HG03039 (cell line): Measurements from ENCODE around the gene SDK2.
A peak's percentile ranks its signal among the peaks of the same experiment; 100 is the strongest.
"Not testable (repeated sequence)": the region's sequence is repeated elsewhere in the genome, so short reads cannot be mapped to it uniquely, and the experiment has no call there.

Experiments used
- ATAC-seq: cut with Tn5 transposase; IDR thresholded peaks from one replicate; pipeline ENCODE4 v1.9.1; 2021; ENCODE audit warnings: mild to moderate bottlenecking, moderate library complexity; ENCODE audit not compliant: unreplicated experiment

SDK2 gene

DNA sequence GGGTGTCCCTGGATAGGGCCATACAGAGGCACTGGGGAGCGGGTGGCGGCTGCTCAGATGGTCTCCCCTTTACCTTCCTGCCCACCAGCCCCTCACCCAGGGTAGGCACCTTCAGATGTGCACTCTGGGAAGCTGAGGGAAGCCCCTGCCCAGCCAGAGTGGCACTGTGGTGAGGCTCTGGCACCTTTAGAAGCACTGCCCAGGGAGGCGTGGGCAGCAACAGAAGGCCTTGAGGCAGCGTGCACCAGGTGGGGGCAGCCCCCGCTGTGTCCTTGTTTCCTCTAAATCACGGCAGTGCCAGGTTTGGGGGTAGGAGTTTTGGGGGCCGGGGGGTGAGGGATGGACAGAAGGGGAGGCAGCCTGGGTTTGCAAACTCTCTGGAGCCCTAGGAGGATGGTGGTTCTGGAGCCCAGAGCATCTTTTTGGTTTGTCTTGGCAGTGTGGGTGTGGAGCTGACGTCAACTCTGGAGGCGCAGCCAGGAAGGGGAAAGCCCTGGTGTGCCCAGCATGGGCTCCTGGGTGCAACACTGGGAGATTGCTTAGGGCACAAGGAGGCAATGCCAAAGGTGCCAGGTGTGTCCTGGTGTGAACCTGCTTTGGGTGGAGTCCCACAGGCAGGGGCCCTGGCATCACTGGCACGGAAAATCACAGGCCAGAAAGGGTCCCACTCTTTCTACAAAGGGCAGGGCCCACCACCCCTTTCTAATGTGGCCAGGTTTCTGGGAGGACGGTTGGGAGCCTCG lies 309.3 kb downstream of the SDK2 start:
- ATAC-seq, result no peak

DNA sequence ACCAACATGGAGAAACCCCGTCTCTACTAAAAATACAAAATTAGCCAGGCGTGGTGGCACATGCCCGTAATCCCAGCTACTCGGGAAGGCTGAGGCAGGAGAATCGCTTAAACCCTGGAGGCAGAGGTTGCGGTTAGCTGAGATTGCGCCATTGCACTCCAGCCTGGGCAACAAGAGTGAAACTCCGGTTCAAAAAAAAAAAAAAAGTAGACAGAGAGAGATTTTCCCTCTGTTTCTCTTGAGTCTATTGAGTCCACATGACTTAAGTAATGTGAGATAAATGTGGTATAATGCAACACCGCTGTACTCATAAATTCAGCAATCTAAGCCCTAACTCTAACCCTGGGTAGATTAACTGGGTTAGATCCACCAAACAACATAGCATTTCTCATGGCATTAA lies 310.8 kb downstream of the SDK2 start:
- ATAC-seq, result not testable (repeated sequence)

DNA sequence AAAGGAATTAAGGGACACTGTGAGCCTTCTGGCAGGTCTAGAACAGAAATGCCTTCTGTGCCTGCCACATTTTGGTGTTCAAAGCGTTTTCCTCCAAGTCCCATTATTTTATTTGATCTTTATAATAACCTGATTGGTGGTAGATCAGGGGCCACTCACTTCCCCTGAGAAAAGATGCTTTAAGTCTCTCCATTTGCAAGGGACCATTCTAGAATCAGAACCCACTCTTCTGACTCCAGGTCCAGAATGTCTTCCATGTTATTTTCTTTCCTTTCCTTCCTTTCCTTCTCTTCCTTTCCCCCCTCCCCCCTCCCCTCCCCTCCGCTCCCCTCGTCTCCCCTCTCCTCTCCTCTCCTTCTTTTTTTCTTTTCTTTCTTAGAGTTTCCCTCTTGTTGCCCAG lies 313.2 kb downstream of the SDK2 start:
- ATAC-seq, result no peak

DNA sequence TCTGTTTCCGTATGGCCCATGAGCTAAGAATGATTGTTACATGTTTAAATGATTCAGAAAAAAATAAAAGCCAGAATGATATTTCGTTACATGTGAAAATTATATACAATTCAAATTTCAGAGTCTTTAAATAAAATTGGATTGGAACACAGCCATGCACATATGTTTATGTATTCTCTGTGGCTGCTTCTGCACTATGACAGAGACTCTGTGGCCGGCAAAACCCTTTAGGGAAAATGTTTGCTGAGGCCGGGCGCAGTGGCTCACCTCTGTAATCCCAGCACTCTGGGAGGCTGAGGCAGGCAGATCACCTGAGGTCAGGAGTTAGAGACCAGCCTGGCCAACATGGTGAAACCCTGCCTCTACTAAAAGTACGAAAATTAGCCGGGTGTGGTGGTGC lies 316.6 kb downstream of the SDK2 start:
- ATAC-seq, result no peak

DNA sequence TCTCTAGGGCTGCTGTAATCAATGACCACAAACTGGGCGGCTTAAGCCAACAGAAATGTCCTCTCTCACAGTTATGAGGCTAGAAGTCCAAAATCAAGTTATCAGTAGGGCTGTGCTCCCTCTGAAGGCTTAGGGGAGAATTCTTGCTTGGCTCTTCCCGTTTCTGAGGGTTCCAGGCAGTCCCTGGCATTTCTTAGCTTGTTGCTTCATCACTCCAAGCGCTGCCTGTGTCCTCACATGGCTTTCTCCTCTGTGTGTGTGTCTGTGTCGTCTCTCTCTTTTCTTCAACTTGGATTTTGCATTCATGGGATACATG lies 318.8 kb downstream of the SDK2 start:
- no peak for ATAC-seq

DNA sequence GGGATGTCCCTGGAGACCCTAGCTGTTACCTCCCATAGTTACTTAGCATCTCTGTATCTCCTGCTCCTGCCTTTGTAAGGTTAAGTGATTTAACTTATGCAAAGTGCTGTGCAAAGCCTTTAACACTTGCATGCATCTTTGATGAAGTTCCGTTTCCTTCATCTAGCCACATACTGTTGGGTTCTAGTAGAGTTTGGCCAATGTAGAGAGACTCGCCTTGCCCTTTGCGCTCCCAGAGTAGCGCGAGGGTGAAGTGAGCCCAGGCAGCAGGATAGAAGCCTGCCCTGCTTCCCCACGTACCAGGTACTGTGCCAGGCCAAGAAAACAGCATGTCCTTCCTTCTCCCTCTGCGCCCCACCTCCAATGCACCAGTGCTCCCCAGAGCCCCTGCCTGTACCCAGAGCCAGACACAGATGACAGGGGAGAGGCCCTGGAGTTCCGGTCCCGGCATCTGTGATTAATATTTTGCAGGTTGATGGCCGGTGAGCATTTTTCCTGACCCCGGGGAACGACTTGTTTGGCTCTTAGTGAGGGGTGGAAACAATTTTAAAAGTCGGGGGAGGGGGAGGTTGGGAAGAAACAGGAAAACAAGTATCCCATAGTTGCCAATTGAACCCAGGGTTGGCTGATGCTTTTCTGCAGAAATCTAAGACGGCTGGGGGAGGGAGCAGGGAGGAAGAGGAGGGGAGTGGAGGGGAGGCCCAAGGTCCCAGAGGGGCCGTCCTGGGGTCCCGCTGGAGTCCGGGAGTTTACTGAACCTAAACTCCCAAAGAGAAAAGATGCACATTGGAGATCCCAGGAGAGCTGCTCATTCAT lies 319.3 kb downstream of the SDK2 start:
- ATAC-seq, result no peak

DNA sequence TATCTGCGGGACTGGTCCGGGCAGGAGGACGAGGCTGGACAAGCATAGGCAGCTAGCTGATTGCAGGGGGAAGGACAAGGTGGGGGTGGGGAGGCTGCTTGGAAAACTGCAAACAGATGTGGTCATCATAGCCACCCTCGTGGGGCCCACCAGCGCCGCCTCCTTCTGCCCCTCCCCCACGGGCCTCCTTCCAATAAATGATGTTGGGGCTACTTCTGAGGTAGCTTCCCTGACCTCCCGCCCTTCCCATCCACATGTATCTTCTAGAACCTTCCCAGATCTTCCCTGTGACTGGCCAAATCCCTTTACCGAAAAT lies 320.1 kb downstream of the SDK2 start:
- no peak for ATAC-seq

DNA sequence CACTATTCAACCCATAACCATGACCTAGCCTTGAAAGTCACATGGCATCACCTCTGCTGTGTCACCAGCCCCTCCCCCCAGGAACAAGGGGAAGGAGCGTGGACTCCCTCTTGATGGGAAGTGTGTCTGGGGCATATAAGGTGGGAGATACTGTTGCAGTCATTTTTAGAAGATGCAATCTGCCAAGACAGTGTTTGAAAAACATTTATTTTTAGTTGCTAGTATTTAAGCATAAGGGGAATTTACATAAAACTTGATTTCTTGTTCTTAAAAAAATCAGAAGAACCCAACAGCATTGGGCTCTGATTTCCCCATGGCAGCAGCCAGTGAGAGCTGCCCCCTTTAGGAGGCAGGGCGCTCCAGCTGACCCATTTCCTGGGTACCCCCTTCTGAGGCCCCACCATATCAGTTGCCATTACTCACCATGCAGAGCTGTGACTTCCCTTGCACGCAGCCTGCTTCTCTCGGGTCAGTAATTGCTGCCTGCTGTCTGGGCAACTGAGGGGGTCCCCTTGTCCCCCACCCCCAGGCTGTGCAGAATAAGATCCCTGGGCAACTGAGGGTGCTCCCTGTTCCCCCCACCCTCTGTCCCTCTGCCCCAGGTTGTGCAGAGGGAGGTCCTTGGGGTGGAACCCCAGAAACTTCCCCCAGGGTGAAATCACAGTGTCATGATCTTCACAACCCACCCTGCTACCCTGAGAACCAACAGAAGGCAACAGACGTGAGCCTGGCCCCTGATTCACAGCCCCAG lies 320.7 kb downstream of the SDK2 start:
- ATAC-seq, result no peak

DNA sequence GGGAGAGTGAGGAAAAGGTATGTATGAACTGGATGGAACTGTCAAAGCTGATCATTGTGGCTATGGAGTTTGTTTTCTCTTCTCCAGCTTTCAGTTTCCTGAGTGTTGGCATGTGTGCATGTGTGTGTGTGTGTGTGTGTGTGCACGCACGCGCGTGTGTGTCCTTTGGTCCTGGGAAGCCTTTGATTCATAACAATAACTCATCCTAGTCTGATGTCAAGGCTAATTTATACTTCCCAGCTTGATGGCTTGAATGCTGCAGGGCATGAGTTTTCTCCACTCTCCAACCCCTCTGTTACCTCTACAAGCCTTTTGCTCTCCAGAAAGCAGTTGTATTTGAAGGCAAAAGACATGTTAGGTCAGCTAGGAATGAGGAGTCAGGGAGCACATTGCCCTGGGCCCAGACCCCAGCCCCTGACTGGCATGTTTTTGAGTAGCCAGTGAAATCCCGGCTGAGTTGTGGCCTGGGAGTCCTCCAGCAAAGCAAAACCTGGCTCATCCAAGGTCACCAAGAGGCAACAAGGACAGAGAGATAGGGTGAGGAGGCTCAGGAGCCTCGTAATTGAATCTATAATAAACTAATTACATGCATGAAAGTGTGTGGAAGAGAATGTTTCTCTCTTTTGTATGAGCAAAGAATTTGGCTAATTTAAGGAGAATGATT lies 323.5 kb downstream of the SDK2 start:
- no peak for ATAC-seq

DNA sequence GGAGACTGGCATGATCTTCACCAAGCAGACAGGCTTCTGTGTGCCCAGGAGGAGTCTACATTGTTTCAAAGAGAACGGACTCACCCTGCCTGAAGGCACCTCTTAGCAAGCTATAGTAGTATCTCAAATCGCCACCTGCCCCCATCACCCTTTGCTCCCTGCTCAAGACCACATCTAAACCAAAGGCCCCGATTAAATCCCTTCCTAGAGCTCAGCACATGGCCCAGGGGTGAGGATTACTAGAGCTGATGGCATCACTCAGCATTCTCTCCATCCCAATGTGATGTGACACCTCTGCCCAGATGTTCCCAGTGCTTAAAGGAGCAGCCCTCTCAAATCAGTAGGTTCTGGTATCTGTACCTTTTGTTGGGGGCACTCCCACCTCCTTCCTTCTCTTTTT lies 324.5 kb downstream of the SDK2 start:
- no peak for ATAC-seq

DNA sequence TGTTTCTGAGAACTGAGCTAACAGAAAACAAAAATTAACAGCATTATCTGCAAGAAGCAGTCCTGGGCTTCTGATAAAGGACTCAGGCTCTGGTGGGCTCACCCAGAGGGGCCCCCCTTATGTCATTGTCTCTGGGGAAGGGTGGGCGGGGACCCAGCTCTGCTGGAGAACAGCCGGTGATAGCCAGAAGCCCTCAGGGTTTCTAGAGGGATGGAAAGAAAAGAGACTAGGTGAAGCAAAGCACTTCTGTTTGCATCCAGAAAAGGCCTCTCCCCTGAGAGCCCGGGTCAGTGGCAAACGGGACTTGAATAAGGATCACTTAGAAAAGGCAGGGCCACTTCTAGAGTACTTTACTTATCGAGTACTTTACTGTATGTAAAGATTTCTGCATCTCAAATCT lies 325.4 kb downstream of the SDK2 start:
- ATAC-seq, result no peak

DNA sequence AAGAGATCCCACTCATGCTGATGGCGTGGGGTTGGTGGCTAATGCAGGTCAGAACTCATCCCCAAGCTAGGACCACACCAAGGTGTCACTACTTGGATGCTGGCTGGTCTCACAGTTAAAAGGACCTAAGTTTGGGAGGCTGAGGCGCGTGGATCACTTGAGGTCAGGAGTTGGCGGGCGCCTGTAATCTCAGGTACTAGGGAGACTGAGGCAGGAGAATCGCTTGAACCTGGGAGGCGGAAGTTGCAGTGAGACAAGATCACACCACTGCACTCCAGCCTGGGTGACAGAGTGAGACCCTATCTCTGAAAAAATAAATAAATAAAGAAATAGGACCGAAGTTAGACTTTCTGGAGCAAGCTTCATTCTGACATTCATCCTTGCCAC lies 325.8 kb downstream of the SDK2 start:
- ATAC-seq, result no peak

DNA sequence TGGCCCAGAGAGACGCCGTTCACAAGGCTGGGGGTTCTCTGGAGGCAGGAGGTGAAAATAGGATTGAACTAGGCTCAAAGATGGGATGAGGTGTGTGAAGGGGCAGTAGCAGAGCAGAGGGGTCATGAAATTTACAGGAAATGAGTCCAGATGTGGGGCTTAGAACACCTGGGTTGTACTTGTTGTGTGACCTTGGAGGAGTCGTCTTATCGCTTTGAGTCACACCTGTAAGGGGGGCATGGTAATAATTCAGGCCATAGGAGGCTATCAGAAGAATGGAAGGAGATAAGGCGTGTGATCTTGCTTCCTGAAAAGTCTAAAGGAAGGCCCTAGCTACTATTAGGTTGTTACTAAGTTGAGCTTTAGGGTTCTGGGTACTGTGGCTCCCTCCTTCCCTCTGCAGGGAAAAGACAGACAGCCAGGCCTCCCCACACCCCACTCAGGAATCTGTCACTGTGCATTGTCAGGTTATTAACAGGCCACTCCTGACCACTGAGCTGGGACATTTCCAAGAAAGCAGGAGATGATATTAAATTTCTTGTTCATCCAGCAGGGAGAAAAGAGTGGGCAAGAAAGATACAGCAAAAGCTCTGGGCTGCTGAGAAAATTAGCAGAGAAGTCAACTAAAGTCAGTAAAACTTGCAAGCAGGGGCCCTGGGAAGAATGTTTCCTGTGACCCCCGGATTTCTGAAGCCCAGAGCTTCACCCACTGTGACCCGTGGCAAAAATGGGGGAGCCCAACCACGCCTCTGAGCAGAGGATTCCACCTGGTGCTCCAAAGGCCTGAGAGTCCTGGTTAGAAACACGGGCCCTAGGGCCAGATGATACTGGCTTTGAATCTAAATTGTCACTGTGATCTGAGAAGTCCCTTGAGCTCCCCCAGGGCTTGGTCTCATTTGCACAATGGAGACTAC lies 326.5 kb downstream of the SDK2 start:
- ATAC-seq, result peak; percentile 16

DNA sequence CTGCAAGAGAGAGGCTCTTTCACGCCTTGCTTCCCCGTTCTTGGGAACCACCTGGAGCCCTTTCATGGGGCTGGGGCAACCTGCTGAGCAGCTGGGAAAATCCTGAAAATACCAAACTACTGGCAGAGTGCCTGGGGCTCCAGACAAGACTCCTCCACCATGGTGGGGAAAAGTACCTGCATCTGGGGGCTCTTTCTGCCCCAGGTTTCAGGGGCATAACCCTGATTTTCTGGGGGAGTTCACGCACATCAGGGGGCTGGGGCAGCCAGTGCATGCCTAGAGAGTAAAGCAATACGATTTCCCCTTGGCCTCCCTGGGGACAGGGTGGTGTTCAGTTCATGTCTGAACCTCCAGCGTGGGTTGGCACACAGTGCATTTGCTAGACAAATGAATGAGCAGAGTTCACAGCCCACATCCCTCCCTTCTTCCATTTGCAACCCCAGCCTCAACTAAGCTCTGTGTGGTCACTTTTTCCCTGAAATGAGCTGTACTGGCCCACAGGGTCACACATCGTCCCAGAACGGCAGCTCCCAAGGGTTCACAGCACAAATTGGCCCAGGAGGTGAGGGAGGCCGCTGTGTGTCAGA lies 327.2 kb downstream of the SDK2 start:
- peak; percentile 72 for ATAC-seq

DNA sequence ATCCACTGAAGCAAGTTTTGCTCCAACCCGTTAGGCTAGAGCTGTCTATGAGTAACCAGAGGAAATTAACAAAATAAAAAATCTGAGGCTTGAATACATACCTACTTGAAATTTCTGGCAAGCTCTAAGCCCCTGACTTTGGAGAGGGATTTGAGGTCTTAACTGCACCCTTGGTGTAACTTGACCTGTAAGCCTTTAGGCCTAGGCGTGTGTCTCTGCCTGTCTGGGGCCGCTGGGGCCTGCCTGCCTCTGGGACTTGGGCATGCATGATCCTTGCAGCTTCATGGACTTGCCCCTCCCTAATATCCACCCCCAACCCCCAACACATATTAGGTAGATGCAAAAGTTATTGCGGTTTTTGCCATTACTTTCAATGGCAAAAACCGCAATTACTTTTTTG lies 328.8 kb downstream of the SDK2 start:
- ATAC-seq, result no peak

DNA sequence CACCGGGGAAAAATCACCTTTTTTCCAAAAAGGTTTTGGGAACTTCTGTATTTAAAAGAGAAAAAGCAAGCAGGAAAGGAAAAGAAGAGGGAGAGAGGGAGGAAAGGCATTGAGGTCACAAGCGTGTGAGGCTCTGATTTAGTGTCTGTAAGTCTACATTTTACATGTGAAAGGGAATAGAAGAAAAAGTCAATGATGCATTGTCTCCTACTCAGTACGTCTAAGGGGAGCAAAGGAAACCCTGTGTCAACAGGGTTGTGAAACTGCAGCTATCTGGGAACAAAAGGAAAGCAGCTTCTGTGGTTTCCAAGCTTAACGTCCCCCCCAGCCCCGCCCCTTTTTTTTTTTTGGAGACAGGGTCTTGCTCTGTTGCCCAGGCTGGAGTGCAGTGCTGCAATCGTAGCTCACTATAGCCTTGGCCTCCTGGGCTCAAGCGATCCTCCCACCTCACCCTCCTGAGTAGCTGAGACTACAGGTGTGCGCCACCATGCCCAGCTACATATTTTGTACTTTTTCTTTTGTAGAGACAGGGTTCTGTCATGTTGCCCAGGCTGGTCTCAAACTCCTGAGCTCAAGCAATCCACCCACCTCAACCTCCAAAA lies 330.6 kb downstream of the SDK2 start:
- no peak for ATAC-seq

DNA sequence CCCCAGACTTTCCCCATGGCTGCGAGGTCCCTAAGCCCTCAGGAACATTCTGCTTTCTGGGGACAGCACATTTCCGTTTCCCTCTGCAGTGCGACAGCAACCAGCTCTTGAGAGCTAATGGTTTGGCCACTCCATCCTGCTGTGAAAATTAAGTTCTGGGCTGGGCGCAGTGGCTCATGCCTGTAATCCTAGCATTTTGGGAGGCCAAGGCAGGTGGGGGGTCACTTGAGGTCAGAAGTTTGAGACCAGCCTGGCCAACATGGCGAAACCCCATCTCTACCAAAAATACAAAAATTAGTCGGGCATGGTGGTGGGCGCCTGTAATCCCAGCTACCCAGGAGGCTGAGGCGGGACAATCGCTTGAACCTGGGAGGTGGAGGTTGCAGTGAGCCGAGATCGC lies 331.4 kb downstream of the SDK2 start:
- ATAC-seq, result not testable (repeated sequence)

DNA sequence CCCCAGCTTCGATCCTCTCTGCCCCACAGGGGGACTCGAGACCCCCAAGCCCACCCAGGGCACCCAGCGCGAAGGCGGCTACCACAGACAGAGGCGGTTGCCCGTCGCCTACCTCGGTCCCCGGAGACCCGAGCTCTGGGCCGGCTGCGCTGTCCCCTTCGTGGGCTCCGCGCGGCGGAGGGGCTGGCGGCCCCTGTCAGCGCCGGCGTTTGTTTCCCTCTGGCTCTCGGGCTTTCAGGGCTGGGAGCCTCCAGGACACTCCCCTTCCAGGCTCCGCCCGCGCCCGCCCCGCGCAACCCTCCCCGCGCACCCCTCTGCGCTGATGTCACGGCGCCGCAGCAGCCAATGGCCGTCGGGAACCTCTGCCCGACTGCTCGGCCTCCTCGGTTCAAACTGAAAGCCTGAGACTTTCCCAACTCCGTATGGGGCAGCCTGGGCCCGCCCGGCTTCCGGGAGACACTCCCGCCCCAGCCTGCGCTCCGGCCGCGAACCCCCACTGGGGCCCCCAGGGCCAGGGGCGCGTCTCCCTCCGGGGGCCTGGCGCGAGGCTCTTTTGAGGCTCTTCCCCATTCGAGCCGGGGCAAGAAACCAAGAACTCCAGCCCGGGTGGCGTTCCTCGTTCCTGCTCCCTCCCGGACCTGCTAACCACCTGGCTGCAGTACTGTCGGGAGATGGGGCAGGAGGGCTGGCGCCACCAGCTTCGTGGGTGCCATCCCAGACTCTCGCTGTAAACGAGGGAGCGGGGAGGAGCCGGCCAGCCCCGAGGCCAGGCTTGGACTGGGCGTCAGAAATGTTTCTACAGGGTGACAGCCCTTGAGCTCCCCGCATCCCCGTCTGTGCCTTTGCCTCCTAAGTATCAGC lies 332.2 kb downstream of the SDK2 start, which contains the start of gene CDC42EP4:
CDC42EP4 (minus strand) TSS at position 221 of the 861 bp plus-strand sequence. CDS start 25,501 bp downstream, outside the sequence.
- peak; percentile 90 for ATAC-seq

DNA sequence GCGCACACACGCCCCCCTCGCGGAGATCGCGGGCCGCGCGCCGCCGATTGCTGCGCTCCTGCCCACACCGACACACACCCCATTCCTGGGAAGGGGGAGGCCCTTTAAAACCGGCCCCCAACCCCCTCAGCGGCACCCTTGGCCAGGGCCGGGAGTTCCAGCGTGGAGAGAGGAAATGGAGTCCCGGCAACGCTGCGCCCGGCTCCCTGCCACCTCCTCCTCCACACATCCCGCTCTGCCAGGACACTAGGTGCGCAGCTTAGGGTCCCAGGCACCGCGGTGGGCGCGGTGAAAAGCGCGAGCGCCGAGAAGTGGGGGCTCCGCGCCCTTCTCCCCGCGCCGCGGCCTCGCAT lies 332.8 kb downstream of the SDK2 start:
- ATAC-seq, result peak; percentile 16
